Measurements from ENCODE around the gene CHD6. TPM values are rescaled to one million over a fixed set of nuclear protein-coding genes. Genes with fewer than 3 reads are reported as not detected.

The CHD6 gene
- total RNA-seq, 1 experiment from 2014 or later = 26.6 TPM

DNA sequence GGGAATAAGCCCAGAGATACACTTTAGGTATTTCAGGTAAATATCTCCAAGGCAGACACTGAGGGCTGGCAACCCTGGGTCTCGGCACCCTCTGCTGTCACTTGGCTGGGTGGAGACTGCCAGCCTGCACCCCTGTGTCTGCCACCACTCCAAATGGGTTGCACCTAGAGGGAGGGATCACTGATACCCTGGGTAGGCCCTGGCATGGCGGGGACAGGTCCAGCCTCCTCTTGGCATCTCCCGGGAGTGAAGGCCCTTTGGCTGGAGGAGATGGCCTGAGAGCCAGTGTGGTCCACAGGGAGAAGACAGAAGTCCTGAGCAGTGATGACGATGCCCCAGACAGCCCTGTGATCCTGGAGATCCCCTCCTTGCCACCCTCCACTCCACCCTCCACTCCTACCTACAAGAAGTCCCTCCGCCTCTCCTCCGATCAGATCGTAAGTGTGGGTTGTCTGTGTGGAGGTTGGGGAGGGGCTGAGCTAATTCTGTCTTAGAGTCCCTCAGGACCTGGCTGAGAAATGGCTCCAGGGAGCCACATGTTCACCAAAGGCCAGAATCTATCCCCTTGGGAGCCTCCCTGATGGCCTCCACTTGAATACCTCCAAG lies 262.5 kb downstream of the CHD6 start:
- Histone ChIP-seq H2AFZ (ENCODE audit: low read depth, low read length, poor library complexity, severe bottlenecking) (no peak overlapping the region), H3K27ac (ENCODE audit: low read depth, low read length) (no peak overlapping the region), H3K27me3 (ENCODE audit: insufficient read depth, low read length) (no peaks in the 10 kb centered on the region), H3K4me2 (ENCODE audit: low read length) (no peak overlapping the region), H3K4me1 (ENCODE audit: control insufficient read depth in 1 of 2, insufficient read depth in 2 of 2, low read length in 2 of 2) (no peaks in the 10 kb centered on the region), H3K9me2 (ENCODE audit: insufficient read depth) (no peaks in the 10 kb centered on the region), H3K9ac (ENCODE audit: low read length) (no peak overlapping the region), H3K36me3 (ENCODE audit: control insufficient read depth in 1 of 2, insufficient read depth in 2 of 2, low read length in 2 of 2) (0 out of 4 replicates have a peak, but pooled peaks cover 0 to 3% of the 10 kb centered on the region in 2 experiments), H4K20me1 (ENCODE audit: insufficient read depth) (no peaks in the 10 kb centered on the region), H3K79me2 (ENCODE audit: insufficient read depth, low read length) (no peaks in the 10 kb centered on the region), H3K4me3 (replicated peaks in 1 of 2; ENCODE audit: low read depth in 1 of 2, low read length in 2 of 2) (no peak overlapping the region), H3K9me3 (ENCODE audit: control insufficient read depth in 1 of 2, insufficient read depth in 1 of 2, low read depth in 1 of 2, low read length in 2 of 2) (no peaks in the 10 kb centered on the region)
- intact Hi-C loops (cut with micrococcal nuclease) = no loop called here
- DNase-seq (ENCODE audit: low read depth, low spot score) (no peak), ATAC-seq (no peak)
- no peak for TF ChIP-seq RAD21 (IDR thresholded peaks at IDR 0.05; ENCODE audit: low read depth)
- TF ChIP-seq SP1 (IDR thresholded peaks at IDR 0.05; ENCODE audit: low read depth) = no peak
- TF ChIP-seq TCF7L2 (IDR thresholded peaks at IDR 0.05; ENCODE audit: borderline replicate concordance, extremely low read depth, insufficient read depth, insufficient read length) = no peak
- TF ChIP-seq POLR2A (IDR thresholded peaks at IDR 0.05; ENCODE audit: borderline replicate concordance, extremely low read depth, insufficient read depth, insufficient read length) = no peak
- TF ChIP-seq SRF (IDR thresholded peaks at IDR 0.05; ENCODE audit: low read depth) = no peak
- TF ChIP-seq, protein P1, sequence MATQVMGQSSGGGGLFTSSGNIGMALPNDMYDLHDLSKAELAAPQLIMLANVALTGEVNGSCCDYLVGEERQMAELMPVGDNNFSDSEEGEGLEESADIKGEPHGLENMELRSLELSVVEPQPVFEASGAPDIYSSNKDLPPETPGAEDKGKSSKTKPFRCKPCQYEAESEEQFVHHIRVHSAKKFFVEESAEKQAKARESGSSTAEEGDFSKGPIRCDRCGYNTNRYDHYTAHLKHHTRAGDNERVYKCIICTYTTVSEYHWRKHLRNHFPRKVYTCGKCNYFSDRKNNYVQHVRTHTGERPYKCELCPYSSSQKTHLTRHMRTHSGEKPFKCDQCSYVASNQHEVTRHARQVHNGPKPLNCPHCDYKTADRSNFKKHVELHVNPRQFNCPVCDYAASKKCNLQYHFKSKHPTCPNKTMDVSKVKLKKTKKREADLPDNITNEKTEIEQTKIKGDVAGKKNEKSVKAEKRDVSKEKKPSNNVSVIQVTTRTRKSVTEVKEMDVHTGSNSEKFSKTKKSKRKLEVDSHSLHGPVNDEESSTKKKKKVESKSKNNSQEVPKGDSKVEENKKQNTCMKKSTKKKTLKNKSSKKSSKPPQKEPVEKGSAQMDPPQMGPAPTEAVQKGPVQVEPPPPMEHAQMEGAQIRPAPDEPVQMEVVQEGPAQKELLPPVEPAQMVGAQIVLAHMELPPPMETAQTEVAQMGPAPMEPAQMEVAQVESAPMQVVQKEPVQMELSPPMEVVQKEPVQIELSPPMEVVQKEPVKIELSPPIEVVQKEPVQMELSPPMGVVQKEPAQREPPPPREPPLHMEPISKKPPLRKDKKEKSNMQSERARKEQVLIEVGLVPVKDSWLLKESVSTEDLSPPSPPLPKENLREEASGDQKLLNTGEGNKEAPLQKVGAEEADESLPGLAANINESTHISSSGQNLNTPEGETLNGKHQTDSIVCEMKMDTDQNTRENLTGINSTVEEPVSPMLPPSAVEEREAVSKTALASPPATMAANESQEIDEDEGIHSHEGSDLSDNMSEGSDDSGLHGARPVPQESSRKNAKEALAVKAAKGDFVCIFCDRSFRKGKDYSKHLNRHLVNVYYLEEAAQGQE (IDR thresholded peaks at IDR 0.05; ENCODE audit: low read depth) = no peak
- no peak for TF ChIP-seq EZH2phosphoT487 (IDR thresholded peaks at IDR 0.05; ENCODE audit: borderline replicate concordance)
- TF ChIP-seq CEBPB (IDR thresholded peaks at IDR 0.05; ENCODE audit: low read depth) = no peak
- TF ChIP-seq ATF3 (IDR thresholded peaks at IDR 0.05) = no peak
- no peak for TF ChIP-seq ZFX (IDR thresholded peaks at IDR 0.05)
- TF ChIP-seq, protein P2, sequence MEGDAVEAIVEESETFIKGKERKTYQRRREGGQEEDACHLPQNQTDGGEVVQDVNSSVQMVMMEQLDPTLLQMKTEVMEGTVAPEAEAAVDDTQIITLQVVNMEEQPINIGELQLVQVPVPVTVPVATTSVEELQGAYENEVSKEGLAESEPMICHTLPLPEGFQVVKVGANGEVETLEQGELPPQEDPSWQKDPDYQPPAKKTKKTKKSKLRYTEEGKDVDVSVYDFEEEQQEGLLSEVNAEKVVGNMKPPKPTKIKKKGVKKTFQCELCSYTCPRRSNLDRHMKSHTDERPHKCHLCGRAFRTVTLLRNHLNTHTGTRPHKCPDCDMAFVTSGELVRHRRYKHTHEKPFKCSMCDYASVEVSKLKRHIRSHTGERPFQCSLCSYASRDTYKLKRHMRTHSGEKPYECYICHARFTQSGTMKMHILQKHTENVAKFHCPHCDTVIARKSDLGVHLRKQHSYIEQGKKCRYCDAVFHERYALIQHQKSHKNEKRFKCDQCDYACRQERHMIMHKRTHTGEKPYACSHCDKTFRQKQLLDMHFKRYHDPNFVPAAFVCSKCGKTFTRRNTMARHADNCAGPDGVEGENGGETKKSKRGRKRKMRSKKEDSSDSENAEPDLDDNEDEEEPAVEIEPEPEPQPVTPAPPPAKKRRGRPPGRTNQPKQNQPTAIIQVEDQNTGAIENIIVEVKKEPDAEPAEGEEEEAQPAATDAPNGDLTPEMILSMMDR (IDR thresholded peaks at IDR 0.05 in 2 of 3, conservative IDR thresholded peaks at IDR 0.05 in 1 of 3; ENCODE audit: borderline replicate concordance in 1 of 3, insufficient read depth in 1 of 3, low read depth in 2 of 3, low read length in 2 of 3) = no peak
- no peak for TF ChIP-seq ZNF274 (IDR thresholded peaks at IDR 0.05; ENCODE audit: low read depth, low read length)
- no peak for TF ChIP-seq POLR2AphosphoS5 (IDR thresholded peaks at IDR 0.05; ENCODE audit: low read depth, low read length)
- TF ChIP-seq ZBTB33 (IDR thresholded peaks at IDR 0.05; ENCODE audit: extremely low read depth, insufficient replicate concordance, low read length) = no peak
- no peak for TF ChIP-seq EGR1 (IDR thresholded peaks at IDR 0.05; ENCODE audit: low read depth)
- no peak for TF ChIP-seq SIN3A (IDR thresholded peaks at IDR 0.05; ENCODE audit: low read depth)
- TF ChIP-seq ELF1 (IDR thresholded peaks at IDR 0.05; ENCODE audit: borderline replicate concordance, low read depth) = no peak
- no peak for TF ChIP-seq YY1 (IDR thresholded peaks at IDR 0.05; ENCODE audit: extremely low read depth, insufficient replicate concordance, low read depth, low read length)
- no peak for TF ChIP-seq FOSL1 (IDR thresholded peaks at IDR 0.05; ENCODE audit: low read depth)
- no peak for TF ChIP-seq EZH2 (IDR thresholded peaks at IDR 0.05)
- BruUV-seq (replicated peaks) = no TSS peak
- ChIA-PET POLR2A (no interaction called here), RAD21 (ENCODE audit: low non-redundant PET in 1 of 2, low total read pairs in 2 of 2, uncharacterized antibody in 2 of 2, unreplicated experiment in 2 of 2) (no interaction called here), CTCF (no interaction called here)

Measured in HCT116 (cell line).